ENCODE results near the gene SETBP1.

SETBP1 gene

DNA sequence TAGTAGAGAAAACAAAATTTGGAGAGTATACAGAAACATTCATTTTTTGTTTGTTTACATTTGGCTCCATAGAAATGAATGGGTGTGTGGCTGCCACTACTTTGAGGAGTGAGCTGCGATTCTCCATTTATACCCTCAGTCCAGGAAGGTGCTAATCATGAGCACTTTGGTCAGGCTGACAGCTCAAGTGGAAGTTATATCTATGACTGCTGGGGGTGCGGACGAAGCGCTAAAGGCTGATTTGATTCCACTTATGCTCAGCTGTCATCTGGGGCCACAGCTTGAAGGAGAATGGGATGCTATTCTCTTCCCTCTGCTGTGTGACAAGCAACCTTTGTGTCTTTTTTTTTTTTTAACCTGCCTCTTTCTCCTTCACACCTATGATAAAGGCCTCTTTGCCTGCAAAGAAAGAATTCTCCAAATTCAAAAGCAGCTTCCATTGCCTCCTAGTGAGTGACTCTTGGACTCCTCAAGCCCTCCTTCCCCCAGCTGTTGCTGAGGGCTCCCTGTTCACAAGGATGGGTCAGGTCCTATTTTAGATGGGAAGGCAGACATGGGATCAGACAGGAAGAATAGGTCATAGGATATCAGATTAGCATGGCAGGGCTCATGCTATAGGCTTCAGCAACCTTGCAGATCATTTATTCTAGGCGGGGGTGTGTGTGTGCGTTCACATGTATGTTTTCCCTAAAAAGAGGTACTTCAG, 201.6 kb downstream of the SETBP1 start:
- no peak for DNase-seq

DNA sequence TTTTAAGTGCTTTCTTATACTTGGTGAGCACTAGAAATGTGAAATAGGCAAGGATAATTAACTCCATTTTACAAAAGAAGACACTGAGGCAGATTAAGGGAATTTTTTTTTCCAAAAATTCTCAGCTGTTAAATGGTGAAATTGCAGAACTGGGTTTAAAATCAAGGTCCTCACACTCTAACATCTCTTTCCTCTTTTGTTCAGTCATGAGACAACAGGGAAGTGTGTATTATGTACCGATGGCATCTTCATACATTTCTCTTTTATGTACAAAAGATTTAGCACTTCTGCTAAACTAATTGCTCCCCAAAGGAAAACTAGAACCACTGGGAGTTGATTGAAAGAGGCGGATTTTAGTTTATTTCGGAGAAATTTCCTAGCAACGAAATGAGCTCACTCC, 203.0 kb downstream of the SETBP1 start:
- DNase-seq = no peak

DNA sequence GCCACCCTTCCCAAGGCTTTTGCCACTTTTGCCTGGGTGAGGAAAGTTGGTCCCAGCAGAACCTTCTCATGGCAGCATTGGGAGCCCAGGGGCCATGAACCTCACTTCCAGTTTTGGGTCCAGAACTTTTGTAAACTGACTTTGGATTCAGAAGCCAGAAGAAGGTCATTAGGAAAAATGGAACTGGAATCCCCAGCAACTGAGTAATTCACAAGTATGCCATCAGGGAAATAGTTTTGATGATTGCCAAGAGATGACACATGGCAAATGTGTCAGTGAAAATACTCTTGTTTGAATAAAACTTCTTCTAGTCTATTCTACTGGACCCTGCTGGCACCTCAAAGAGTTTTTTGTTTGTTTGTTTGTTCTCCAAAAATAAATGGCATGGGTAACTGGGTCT, 203.7 kb downstream of the SETBP1 start:
- DNase-seq = no peak

GRCh38 chr18:44885507-44885906, 204.8 kb downstream of the SETBP1 start:
- DNase-seq = no peak

DNA sequence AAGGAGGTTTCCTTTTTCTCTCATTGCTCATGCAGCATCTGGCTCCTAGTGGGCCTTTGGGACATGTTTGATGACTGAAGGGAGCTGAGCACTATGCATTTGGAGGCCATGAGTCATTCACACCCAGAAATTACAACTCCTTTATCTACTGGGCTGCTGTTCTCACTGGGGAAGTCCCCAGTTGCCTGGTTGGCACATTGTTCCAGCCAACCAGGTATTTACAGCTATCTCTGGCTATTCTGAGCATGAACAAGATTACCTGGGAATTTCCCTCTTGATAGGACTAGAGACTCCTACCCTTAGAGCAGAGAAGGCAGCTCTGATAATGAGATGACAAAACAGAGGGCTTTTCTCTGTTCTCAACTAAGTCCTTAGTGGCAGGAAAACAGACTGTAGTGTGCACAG, 206.5 kb downstream of the SETBP1 start:
- DNase-seq = no peak

DNA sequence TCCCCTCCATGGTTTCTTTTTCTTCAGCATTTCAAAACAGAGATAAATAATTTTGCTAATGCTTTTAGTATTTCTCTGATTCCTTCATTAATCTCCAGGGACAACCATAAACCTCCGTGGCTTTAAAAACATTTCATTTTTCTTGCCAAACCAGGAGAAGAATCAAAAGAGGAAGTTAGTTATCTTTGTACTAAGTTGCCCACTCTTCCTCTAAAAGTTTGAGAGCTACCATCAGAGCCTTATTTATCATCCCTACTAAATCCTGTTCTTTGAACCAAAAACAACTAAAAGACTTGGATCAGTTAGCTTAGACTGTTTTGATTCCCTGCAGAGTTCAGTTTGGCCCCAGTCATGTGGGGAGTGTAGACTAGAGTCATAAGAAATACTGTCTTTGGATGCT, 208.4 kb downstream of the SETBP1 start:
- DNase-seq = no peak

GRCh38 chr18:44893045-44893706, 212.5 kb downstream of the SETBP1 start:
- DNase-seq = no peak

GRCh38 chr18:44893966-44894365, 213.3 kb downstream of the SETBP1 start:
- DNase-seq = no peak

GRCh38 chr18:44895176-44895798, 214.6 kb downstream of the SETBP1 start:
- peak; percentile 28 for DNase-seq

DNA sequence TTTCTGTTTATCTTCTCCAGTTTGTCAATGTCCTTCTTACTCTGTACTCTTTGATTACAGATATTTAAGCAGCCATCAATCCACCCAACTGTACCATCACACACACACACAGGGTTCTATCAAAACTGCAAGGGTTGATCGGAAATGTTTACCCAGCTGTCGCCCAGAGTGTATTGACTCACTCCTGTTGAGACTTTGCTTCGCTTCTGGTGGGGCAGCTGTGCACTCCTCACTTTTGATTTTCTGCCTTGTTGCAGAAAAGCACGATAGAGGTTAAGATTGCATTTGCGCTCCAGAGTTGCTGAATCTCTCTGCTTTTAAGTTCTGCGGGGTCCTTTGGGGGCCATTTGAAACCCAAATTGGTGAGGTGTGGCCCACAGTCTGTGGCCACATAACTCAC, 216.2 kb downstream of the SETBP1 start:
- DNase-seq = no peak

- no peak for DNase-seq
Measured at GRCh38 chr18:44897411-44897810, 216.7 kb downstream of the SETBP1 start.

GRCh38 chr18:44897816-44898215, 217.1 kb downstream of the SETBP1 start:
- no peak for DNase-seq

- DNase-seq = no peak
Measured at GRCh38 chr18:44898498-44898897, 217.8 kb downstream of the SETBP1 start.

DNA sequence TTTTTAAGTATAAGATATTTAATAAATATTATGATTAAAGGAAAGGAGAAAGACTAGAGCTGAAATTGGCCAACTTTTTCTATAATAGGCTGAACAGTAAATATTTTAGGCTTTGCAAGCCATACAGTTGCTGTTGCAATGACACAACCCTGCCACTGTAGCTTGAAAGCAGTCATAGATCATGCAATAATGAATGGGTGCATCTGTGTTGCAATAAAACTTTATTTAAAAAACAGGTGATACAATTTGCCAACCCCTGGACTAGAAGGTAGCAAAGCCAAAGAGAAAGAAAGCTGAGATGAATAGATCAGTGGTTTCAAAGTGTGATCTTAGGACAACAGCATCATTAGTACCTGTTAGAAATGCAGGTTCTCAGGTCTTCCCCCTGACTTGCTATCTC, 219.1 kb downstream of the SETBP1 start:
- DNase-seq = no peak

GRCh38 chr18:44900627-44901026, 219.9 kb downstream of the SETBP1 start:
- DNase-seq = no peak

- no peak for DNase-seq
Measured at GRCh38 chr18:44901283-44901682, 220.6 kb downstream of the SETBP1 start.

- DNase-seq = no peak
Measured at GRCh38 chr18:44903327-44903726, 222.6 kb downstream of the SETBP1 start.

GRCh38 chr18:44904768-44905167, 224.1 kb downstream of the SETBP1 start:
- no peak for DNase-seq

GRCh38 chr18:44909191-44909719, 228.6 kb downstream of the SETBP1 start:
- no peak for DNase-seq

GRCh38 chr18:44911260-44911659, 230.6 kb downstream of the SETBP1 start:
- no peak for DNase-seq

DNA sequence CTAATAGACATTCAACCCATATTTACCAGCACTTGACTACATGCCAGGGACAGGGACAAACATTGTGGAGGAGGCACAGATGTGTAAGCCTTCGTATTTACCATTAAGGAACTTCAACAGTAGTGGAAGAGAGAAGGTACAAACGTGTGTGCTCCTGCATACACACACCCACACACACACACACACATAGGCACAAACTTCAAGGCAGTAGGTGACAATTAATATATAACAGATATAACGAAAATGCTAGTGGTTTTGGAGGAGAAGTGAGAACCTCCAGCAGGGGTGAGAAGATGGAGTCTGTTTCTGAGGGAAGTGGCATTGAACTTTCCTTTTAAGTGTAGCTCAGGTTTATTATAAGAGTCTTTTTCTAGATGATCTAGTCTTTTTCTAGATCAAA, 231.1 kb downstream of the SETBP1 start:
- DNase-seq = no peak

DNA sequence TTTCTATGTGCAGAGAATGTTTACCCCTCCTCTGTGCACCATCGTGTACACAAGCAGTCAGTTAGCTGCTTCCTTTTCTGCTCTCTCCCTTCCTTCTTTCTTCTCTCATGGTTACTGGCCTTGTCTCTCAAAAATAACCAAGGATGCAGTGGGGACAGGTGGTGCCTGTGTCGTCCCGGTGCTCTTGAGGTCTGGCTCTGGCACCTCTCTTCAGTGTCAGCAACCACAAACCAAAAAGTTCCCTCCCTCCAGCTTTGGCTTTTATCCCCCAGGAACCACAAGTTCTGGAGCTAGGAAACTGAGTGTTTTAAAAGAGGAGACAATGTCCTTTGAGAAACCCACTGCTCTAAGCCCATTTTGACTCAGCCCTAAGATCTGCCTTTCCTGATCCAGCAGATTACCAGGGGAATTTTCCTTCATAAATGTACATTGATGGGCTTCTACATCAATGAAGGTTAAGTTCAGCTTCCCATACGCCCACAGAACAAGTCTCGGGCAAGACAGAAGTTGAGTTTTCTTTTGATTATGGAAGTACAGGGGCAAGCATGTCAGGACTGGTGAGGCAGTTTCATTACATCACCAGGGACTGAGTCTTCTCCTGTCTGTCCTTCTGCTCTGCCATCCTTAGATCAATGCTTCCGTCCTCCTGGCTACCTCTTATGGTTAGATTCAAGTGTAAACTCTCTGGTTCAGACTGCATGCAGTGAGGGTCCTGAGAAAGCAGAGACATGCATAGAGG, 232.2 kb downstream of the SETBP1 start:
- no peak for DNase-seq

DNA sequence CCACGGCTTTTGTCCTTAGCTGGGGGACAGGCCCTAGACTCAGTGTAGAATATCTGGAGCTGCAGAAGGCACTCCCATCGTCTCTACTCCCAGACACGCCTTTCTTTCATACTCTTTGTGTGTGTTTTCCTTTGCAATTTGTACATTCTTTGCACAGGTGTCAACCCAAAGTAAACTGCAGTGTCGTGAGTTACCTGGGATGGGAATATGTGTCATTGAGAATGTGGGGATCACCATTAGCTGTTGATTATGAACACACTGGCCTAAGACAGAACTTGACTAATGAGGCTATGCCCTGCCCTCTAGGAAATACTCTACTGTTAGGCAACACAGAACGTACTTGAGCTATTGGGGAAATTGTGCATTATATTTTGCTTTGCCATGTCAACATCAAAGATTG, 233.3 kb downstream of the SETBP1 start:
- DNase-seq = no peak

Data from midbrain (tissue), 1 donor.